ENCODE measurements around the gene GMEB2. TPM values are rescaled to one million over a fixed set of nuclear protein-coding genes. Genes with fewer than 3 reads are reported as not detected.

GMEB2 gene
- total RNA-seq, 1 donor, result 9.4 TPM

GRCh38 chr20:63668351-63668750, 41.5 kb upstream of the GMEB2 start:
- H3K27me3 ChIP-seq (ENCODE audit: insufficient read depth, low read length), result no peaks in the 10 kb centered on the region
- peaks cover 31% of the 10 kb centered on the region for H3K36me3 ChIP-seq (ENCODE audit: insufficient read depth, low read length)
- H3K27ac ChIP-seq (ENCODE audit: low read depth, low read length), result no peak overlapping the region

DNA sequence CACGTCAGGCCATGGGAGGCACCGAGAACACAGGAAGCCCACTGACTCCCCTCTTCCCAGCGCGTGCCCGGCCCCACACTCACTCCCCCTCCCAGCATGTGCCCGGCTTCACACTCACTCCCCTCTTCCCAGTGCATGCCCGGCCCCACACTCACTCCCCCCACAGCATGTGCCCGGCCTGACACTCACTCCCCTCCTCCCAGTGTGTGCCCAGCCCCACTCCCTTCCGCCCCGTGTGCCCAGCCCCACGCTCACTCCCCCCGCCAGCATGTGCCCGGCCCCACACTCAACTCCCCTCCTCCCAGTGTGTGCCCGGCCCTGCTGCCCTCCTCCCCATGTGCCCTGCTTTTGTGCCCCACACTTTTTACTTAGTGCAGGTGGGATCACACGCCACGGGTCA, 41.0 kb upstream of the GMEB2 start:
- Histone ChIP-seq H3K4me3 (ENCODE audit: insufficient read depth, low read length) (no peak overlapping the region), H3K27me3 (ENCODE audit: insufficient read depth, low read length) (no peaks in the 10 kb centered on the region), H3K27ac (ENCODE audit: low read depth, low read length) (no peak overlapping the region), H3K4me1 (ENCODE audit: insufficient read depth, low read length) (no peaks in the 10 kb centered on the region), H3K79me2 (ENCODE audit: insufficient read depth, low read length) (peaks cover 13% of the 10 kb centered on the region), H3K9me3 (ENCODE audit: low read depth, low read length) (no peaks in the 10 kb centered on the region), H2AFZ (ENCODE audit: low read length) (no peak overlapping the region), H3K36me3 (ENCODE audit: insufficient read depth, low read length) (peaks cover 36% of the 10 kb centered on the region), H3K4me2 (ENCODE audit: insufficient read depth, low read length) (no peak overlapping the region), H4K20me1 (ENCODE audit: insufficient read depth, low read length) (no peaks in the 10 kb centered on the region)
- no peak for TF ChIP-seq CTCF (IDR thresholded peaks at IDR 0.05; ENCODE audit: extremely low read depth, low read depth, low read length)
- no peak for DNase-seq (ENCODE audit: insufficient read length, low spot score, missing footprints)

More at GRCh38 chr20:63668351-63668750, 41.5 kb upstream of the GMEB2 start:
- H3K9me3 ChIP-seq (ENCODE audit: low read depth, low read length), result no peaks in the 10 kb centered on the region
- DNase-seq (ENCODE audit: insufficient read length, low spot score, missing footprints), result no peak
- no peak for TF ChIP-seq CTCF (IDR thresholded peaks at IDR 0.05; ENCODE audit: extremely low read depth, low read depth, low read length)
- H3K79me2 ChIP-seq (ENCODE audit: insufficient read depth, low read length), result peaks cover 13% of the 10 kb centered on the region
- H2AFZ ChIP-seq (ENCODE audit: low read length), result no peak overlapping the region
- H4K20me1 ChIP-seq (ENCODE audit: insufficient read depth, low read length), result no peaks in the 10 kb centered on the region
- H3K4me1 ChIP-seq (ENCODE audit: insufficient read depth, low read length), result no peaks in the 10 kb centered on the region
- H3K4me2 ChIP-seq (ENCODE audit: insufficient read depth, low read length), result no peak overlapping the region
- H3K4me3 ChIP-seq (ENCODE audit: insufficient read depth, low read length), result no peak overlapping the region

DNA sequence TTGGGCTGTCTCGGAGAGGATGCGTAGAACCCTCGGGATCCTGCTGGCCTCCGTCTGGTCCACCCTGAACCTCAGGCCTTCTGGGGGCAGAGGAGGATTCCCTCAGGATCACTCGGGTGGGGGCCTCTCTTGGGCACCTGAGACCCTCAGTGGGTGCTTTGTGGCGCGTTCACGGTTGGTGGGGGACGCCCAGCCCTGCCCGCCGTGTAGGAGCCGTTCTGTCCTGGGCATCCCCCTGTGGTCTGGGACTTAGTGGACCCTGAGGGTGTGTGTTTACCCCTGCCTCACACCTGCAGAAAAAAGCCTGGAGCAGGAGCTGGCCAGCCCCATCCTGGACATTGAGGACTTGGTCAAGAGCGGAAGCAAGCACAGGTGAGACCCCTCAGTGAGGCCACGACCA, 38.8 kb upstream of the GMEB2 start:
- no peak overlapping the region for H2AFZ ChIP-seq (ENCODE audit: low read length)
- no peak for DNase-seq (ENCODE audit: insufficient read length, low spot score, missing footprints)

More for the DNA sequence above, 38.8 kb upstream of the GMEB2 start:
- H4K20me1 ChIP-seq (ENCODE audit: insufficient read depth, low read length), result no peaks in the 10 kb centered on the region
- H3K9me3 ChIP-seq (ENCODE audit: low read depth, low read length), result no peaks in the 10 kb centered on the region
- peaks cover 46% of the 10 kb centered on the region for H3K36me3 ChIP-seq (ENCODE audit: insufficient read depth, low read length)
- H3K79me2 ChIP-seq (ENCODE audit: insufficient read depth, low read length), result peaks cover 31% of the 10 kb centered on the region
- no peaks in the 10 kb centered on the region for H3K4me1 ChIP-seq (ENCODE audit: insufficient read depth, low read length)
- H3K27ac ChIP-seq (ENCODE audit: low read depth, low read length), result no peak overlapping the region
- no peak overlapping the region for H3K4me2 ChIP-seq (ENCODE audit: insufficient read depth, low read length)
- H3K4me3 ChIP-seq (ENCODE audit: insufficient read depth, low read length), result no peak overlapping the region
- no peaks in the 10 kb centered on the region for H3K27me3 ChIP-seq (ENCODE audit: insufficient read depth, low read length)
- TF ChIP-seq CTCF (IDR thresholded peaks at IDR 0.05; ENCODE audit: extremely low read depth, low read depth, low read length), result no peak
